Activated CD4-positive, alpha-beta T cell treated with anti-CD3 and anti-CD28 coated beads, Interleukin-2, amount 10 ng/mL, durations not matched to agents 7 days and 5 days (primary cell): Measurements from ENCODE around the gene TXNDC5. TPM values are rescaled to one million over a fixed set of nuclear protein-coding genes. Genes with fewer than 3 reads are reported as not detected.

Source experiments
- CTCF ChIA-PET: fragments of 350-600 bp; sonication (Branson Sonifier 250); formaldehyde crosslinking; loops from one replicate; lab custom pipeline; 2021; ENCODE audit warnings: antibody characterized with exemption; lab: Charles Lee
- POLR2A ChIA-PET: fragments of 350-600 bp; sonication (Branson Sonifier 250); formaldehyde crosslinking; loops from one replicate; lab custom pipeline; 2021; ENCODE audit warnings: antibody characterized with exemption; lab: Charles Lee
- DNase-seq: peaks from one replicate; pipeline ENCODE4 v3.0.0-alpha.2; 2020
- H3K27ac Mint-ChIP-seq: one replicate; pipeline ENCODE4 v1.8.0; 2021; ENCODE audit warnings: mild to moderate bottlenecking, moderate library complexity, mixed read lengths
- H3K27me3 Mint-ChIP-seq: one replicate; pipeline ENCODE4 v1.8.0; 2021; ENCODE audit warnings: mixed read lengths
- H3K36me3 Mint-ChIP-seq: one replicate; pipeline ENCODE4 v1.8.0; 2021; ENCODE audit warnings: low read depth, mixed read lengths
- H3K4me1 Mint-ChIP-seq: one replicate; pipeline ENCODE4 v1.8.0; 2021; ENCODE audit warnings: mixed read lengths
- H3K4me3 Mint-ChIP-seq: one replicate; pipeline ENCODE4 v1.8.0; 2021; ENCODE audit warnings: mild to moderate bottlenecking, moderate library complexity, mixed read lengths
- H3K9me3 Mint-ChIP-seq: one replicate; pipeline ENCODE4 v1.8.0; 2021; ENCODE audit warnings: mixed read lengths
- total RNA-seq, 2 experiments: library from RNA; stranded (reverse); gene quantifications; one replicate each; pipeline ENCODE4 v1.2.3, GENCODE V29; 2021

Gene TXNDC5
- total RNA-seq, 2 experiments from 2014 or later: 32.5 to 33.2 TPM

- Mint-ChIP-seq H3K4me3 (no peak overlapping the region), H3K27me3 (peaks cover 25% of the 10 kb centered on the region)
- CTCF ChIA-PET: interaction anchor here (1.7 kb wide), 1 partner anchor 15 kb away, joined by 3 read pairs; no protein-coding TSS in a partner anchor
These were observed 14.3 kb upstream of the TXNDC5 start for GRCh38 chr6:7924867-7925266.

GRCh38 chr6:7922596-7922995 lies 12.0 kb upstream of the TXNDC5 start:
- no peak overlapping the region for H3K4me3 Mint-ChIP-seq
- peaks cover 14% of the 10 kb centered on the region for H3K9me3 Mint-ChIP-seq
- CTCF ChIA-PET: no interaction called here
- H3K4me1 Mint-ChIP-seq: no peaks in the 10 kb centered on the region
- DNase-seq: no peak
- no peak overlapping the region for H3K27ac Mint-ChIP-seq
- POLR2A ChIA-PET: no interaction called here
- H3K27me3 Mint-ChIP-seq: peaks cover 12% of the 10 kb centered on the region
- no peaks in the 10 kb centered on the region for H3K36me3 Mint-ChIP-seq

More at GRCh38 chr6:7924867-7925266, 14.3 kb upstream of the TXNDC5 start:
- Mint-ChIP-seq H3K27ac (no peak overlapping the region), H3K36me3 (no peaks in the 10 kb centered on the region), H3K4me1 (no peaks in the 10 kb centered on the region), H3K9me3 (peaks cover 14% of the 10 kb centered on the region)
- no peak for DNase-seq
- POLR2A ChIA-PET: no interaction called here

- Mint-ChIP-seq H3K4me1 (no peaks in the 10 kb centered on the region), H3K4me3 (no peak overlapping the region), H3K27me3 (peaks cover 12% of the 10 kb centered on the region), H3K36me3 (no peaks in the 10 kb centered on the region), H3K9me3 (peaks cover 14% of the 10 kb centered on the region), H3K27ac (no peak overlapping the region)
- CTCF ChIA-PET: no interaction called here
- DNase-seq: no peak
- POLR2A ChIA-PET: interaction anchor here (0.7 kb wide), 1 partner anchor 923 kb away, joined by 3 read pairs; no protein-coding TSS in a partner anchor
These were observed 11.1 kb upstream of the TXNDC5 start for GRCh38 chr6:7921632-7922092.

GRCh38 chr6:7921046-7921445 lies 10.5 kb upstream of the TXNDC5 start:
- CTCF ChIA-PET: no interaction called here
- no peaks in the 10 kb centered on the region for H3K36me3 Mint-ChIP-seq

GRCh38 chr6:7920425-7920824 lies 9.8 kb upstream of the TXNDC5 start:
- DNase-seq: no peak
- no peaks in the 10 kb centered on the region for H3K4me1 Mint-ChIP-seq
- POLR2A ChIA-PET: no interaction called here
- no peak overlapping the region for H3K4me3 Mint-ChIP-seq
- peaks cover 13% of the 10 kb centered on the region for H3K9me3 Mint-ChIP-seq
- CTCF ChIA-PET: no interaction called here
- H3K27me3 Mint-ChIP-seq: peaks cover 9% of the 10 kb centered on the region
- no peak overlapping the region for H3K27ac Mint-ChIP-seq
- no peaks in the 10 kb centered on the region for H3K36me3 Mint-ChIP-seq

More at GRCh38 chr6:7921046-7921445, 10.5 kb upstream of the TXNDC5 start:
- Mint-ChIP-seq H3K9me3 (peaks cover 14% of the 10 kb centered on the region), H3K4me1 (no peaks in the 10 kb centered on the region), H3K27ac (no peak overlapping the region), H3K27me3 (peaks cover 9% of the 10 kb centered on the region), H3K4me3 (no peak overlapping the region)
- no peak for DNase-seq
- POLR2A ChIA-PET: no interaction called here

GRCh38 chr6:7919871-7920270 lies 9.3 kb upstream of the TXNDC5 start:
- CTCF ChIA-PET: no interaction called here
- H3K27ac Mint-ChIP-seq: no peak overlapping the region
- no peaks in the 10 kb centered on the region for H3K4me1 Mint-ChIP-seq
- peaks cover 9% of the 10 kb centered on the region for H3K27me3 Mint-ChIP-seq
- no peak for DNase-seq
- POLR2A ChIA-PET: no interaction called here
- H3K36me3 Mint-ChIP-seq: no peaks in the 10 kb centered on the region
- H3K4me3 Mint-ChIP-seq: no peak overlapping the region
- H3K9me3 Mint-ChIP-seq: peaks cover 7% of the 10 kb centered on the region

GRCh38 chr6:7918403-7918802 lies 7.8 kb upstream of the TXNDC5 start:
- POLR2A ChIA-PET: no interaction called here
- peaks cover 2% of the 10 kb centered on the region for H3K27me3 Mint-ChIP-seq
- no peak overlapping the region for H3K27ac Mint-ChIP-seq
- H3K36me3 Mint-ChIP-seq: no peaks in the 10 kb centered on the region
- H3K4me1 Mint-ChIP-seq: no peaks in the 10 kb centered on the region
- CTCF ChIA-PET: no interaction called here
- DNase-seq: no peak
- H3K4me3 Mint-ChIP-seq: no peak overlapping the region
- H3K9me3 Mint-ChIP-seq: no peaks in the 10 kb centered on the region

GRCh38 chr6:7917729-7918128 lies 7.1 kb upstream of the TXNDC5 start:
- Mint-ChIP-seq H3K27me3 (peaks cover 2% of the 10 kb centered on the region), H3K27ac (no peak overlapping the region), H3K9me3 (no peaks in the 10 kb centered on the region), H3K4me1 (no peaks in the 10 kb centered on the region), H3K36me3 (no peaks in the 10 kb centered on the region), H3K4me3 (no peak overlapping the region)
- DNase-seq: no peak
- ChIA-PET POLR2A (no interaction called here), CTCF (no interaction called here)

GRCh38 chr6:7916959-7917358 lies 6.4 kb upstream of the TXNDC5 start:
- Mint-ChIP-seq H3K4me3 (no peak overlapping the region), H3K36me3 (no peaks in the 10 kb centered on the region), H3K27ac (no peak overlapping the region), H3K9me3 (no peaks in the 10 kb centered on the region), H3K4me1 (no peaks in the 10 kb centered on the region), H3K27me3 (peaks cover 2% of the 10 kb centered on the region)
- ChIA-PET CTCF (no interaction called here), POLR2A (no interaction called here)
- DNase-seq: no peak

GRCh38 chr6:7914991-7915789 lies 4.6 kb upstream of the TXNDC5 start:
- H3K4me1 Mint-ChIP-seq: peaks cover 5% of the 10 kb centered on the region
- H3K9me3 Mint-ChIP-seq: no peaks in the 10 kb centered on the region
- peaks cover 2% of the 10 kb centered on the region for H3K27me3 Mint-ChIP-seq
- no peak for DNase-seq
- no peak overlapping the region for H3K27ac Mint-ChIP-seq
- no peaks in the 10 kb centered on the region for H3K36me3 Mint-ChIP-seq
- POLR2A ChIA-PET: no interaction called here
- H3K4me3 Mint-ChIP-seq: no peak overlapping the region
- CTCF ChIA-PET: no interaction called here

- H3K27ac Mint-ChIP-seq: no peak overlapping the region
- POLR2A ChIA-PET: no interaction called here
- CTCF ChIA-PET: interaction anchor here (1.4 kb wide), 1 partner anchor 20 kb away, joined by 3 read pairs; no protein-coding TSS in a partner anchor
- no peak for DNase-seq
- no peaks in the 10 kb centered on the region for H3K36me3 Mint-ChIP-seq
- H3K27me3 Mint-ChIP-seq: peaks cover 2% of the 10 kb centered on the region
- H3K9me3 Mint-ChIP-seq: no peaks in the 10 kb centered on the region
- H3K4me1 Mint-ChIP-seq: peaks cover 9% of the 10 kb centered on the region
- no peak overlapping the region for H3K4me3 Mint-ChIP-seq
These were observed 3.7 kb upstream of the TXNDC5 start for GRCh38 chr6:7914311-7914710.

GRCh38 chr6:7912736-7913517 lies 2.3 kb upstream of the TXNDC5 start:
- Mint-ChIP-seq H3K4me1 (peaks cover 14% of the 10 kb centered on the region), H3K36me3 (no peaks in the 10 kb centered on the region), H3K27ac (no peak overlapping the region), H3K27me3 (no peaks in the 10 kb centered on the region), H3K9me3 (no peaks in the 10 kb centered on the region), H3K4me3 (no peak overlapping the region)
- CTCF ChIA-PET: interaction anchor here (0.6 to 1.4 kb wide), 2 partner anchors 15 to 18 kb away, joined by 3 read pairs; no protein-coding TSS in a partner anchor
- DNase-seq: no peak
- POLR2A ChIA-PET: interaction anchor here (0.7 kb wide), 1 partner anchor 16 kb away, joined by 3 read pairs; no protein-coding TSS in a partner anchor

GRCh38 chr6:7912024-7912423 lies 1.4 kb upstream of the TXNDC5 start:
- ChIA-PET CTCF (interaction anchor here (1.0 kb wide), 1 partner anchor 12 kb away, joined by 7 read pairs; no protein-coding TSS in a partner anchor), POLR2A (no interaction called here)
- no peak overlapping the region for H3K4me3 Mint-ChIP-seq
- no peak overlapping the region for H3K27ac Mint-ChIP-seq
- H3K36me3 Mint-ChIP-seq: no peaks in the 10 kb centered on the region
- DNase-seq: no peak
- H3K4me1 Mint-ChIP-seq: peaks cover 18% of the 10 kb centered on the region
- no peaks in the 10 kb centered on the region for H3K27me3 Mint-ChIP-seq
- no peaks in the 10 kb centered on the region for H3K9me3 Mint-ChIP-seq
